Measurements from ENCODE around the gene GNB1L.

Gene GNB1L

GRCh38 chr22:19854778-19855503 is at the start of gene GNB1L, which contains the start of gene RTL10:
Gene GNB1L (minus strand): TSS chr22:19854874. CDS start chr22:19821355, 33,519 bp downstream.
Gene RTL10 (minus strand): TSS chr22:19854874. CDS start chr22:19852261, 2,613 bp downstream.
- peaks cover 33% of the 10 kb centered on the region for H3K4me1 ChIP-seq (ENCODE audit: control insufficient read depth, insufficient read depth, low read length)
- H3K36me3 ChIP-seq (ENCODE audit: control insufficient read depth in 2 of 2, insufficient read depth in 2 of 2, low read length in 2 of 2), result peaks cover 12 to 14% of the 10 kb centered on the region in 2 donors
- no peaks in the 10 kb centered on the region for H3K27me3 ChIP-seq (ENCODE audit: control insufficient read depth in 1 of 2, insufficient read depth in 2 of 2, low read length in 2 of 2)
- peak within 1 kb of the TSS; percentile 90 for H3K27ac ChIP-seq (ENCODE audit: low read length)
- H3K4me3 ChIP-seq (ENCODE audit: low read length in 2 of 2), result peak within 1 kb of the TSS; percentile 80 to 97
- H3K9ac ChIP-seq (ENCODE audit: low read length in 2 of 2), result peak within 1 kb of the TSS; percentile 85 to 93
- no peaks in the 10 kb centered on the region for H3K9me3 ChIP-seq (ENCODE audit: control insufficient read depth in 2 of 2, low read length in 2 of 2)

DNA sequence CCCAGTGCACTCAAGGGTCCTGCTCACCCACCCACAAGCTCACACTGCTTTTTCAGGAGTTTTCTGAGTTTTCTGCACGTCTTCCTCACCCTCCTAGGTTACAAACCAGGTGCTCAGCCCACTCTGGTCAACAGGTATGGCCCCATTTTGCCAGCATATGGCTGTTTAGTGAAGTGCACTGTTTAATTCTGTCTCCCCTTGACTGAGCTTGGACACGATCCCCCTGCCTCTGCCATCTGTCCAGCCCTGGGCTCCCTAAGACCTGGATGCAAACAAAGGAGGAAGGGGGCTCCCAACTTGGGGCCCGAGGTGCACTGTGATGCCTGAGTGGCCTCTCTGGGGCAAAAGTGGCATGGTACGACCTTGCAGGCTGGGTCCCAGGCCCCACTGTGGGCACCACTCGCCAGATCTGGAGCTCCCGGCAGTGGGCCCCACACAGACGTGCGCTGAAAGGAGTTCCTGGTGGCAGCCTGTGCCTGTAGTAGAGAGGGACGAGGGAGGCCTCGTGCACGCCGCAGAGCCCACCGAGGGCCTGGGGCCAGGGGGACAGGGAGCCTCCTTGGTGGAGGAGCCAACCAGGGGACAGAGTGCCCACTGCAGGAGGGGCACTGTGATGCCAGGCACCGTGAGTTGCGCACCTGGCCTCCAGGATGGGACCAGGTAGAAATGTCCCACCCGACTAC is 49.6 kb upstream of the GNB1L start:
- Histone ChIP-seq H3K36me3 (ENCODE audit: control insufficient read depth in 2 of 2, insufficient read depth in 2 of 2, low read length in 2 of 2) (peaks cover 7 to 15% of the 10 kb centered on the region in 2 donors), H3K4me1 (ENCODE audit: control insufficient read depth, insufficient read depth, low read length) (no peaks in the 10 kb centered on the region), H3K27ac (ENCODE audit: low read length) (no peak overlapping the region), H3K4me3 (ENCODE audit: low read length in 2 of 2) (no peak overlapping the region), H3K9ac (ENCODE audit: low read length in 2 of 2) (no peak overlapping the region), H3K27me3 (ENCODE audit: control insufficient read depth in 1 of 2, insufficient read depth in 2 of 2, low read length in 2 of 2) (no peaks in the 10 kb centered on the region), H3K9me3 (ENCODE audit: control insufficient read depth in 2 of 2, low read length in 2 of 2) (no peaks in the 10 kb centered on the region)

GRCh38 chr22:19903513-19903912 is 48.8 kb upstream of the GNB1L start:
- no peak overlapping the region for H3K9ac ChIP-seq (ENCODE audit: low read length in 2 of 2)
- H3K27ac ChIP-seq (ENCODE audit: low read length), result no peak overlapping the region
- H3K4me3 ChIP-seq (ENCODE audit: low read length in 2 of 2), result no peak overlapping the region
- no peaks in the 10 kb centered on the region for H3K4me1 ChIP-seq (ENCODE audit: control insufficient read depth, insufficient read depth, low read length)
- H3K27me3 ChIP-seq (ENCODE audit: control insufficient read depth in 1 of 2, insufficient read depth in 2 of 2, low read length in 2 of 2), result no peaks in the 10 kb centered on the region
- H3K36me3 ChIP-seq (ENCODE audit: control insufficient read depth in 2 of 2, insufficient read depth in 2 of 2, low read length in 2 of 2), result peaks cover 7 to 15% of the 10 kb centered on the region in 2 donors
- H3K9me3 ChIP-seq (ENCODE audit: control insufficient read depth in 2 of 2, low read length in 2 of 2), result no peaks in the 10 kb centered on the region

DNA sequence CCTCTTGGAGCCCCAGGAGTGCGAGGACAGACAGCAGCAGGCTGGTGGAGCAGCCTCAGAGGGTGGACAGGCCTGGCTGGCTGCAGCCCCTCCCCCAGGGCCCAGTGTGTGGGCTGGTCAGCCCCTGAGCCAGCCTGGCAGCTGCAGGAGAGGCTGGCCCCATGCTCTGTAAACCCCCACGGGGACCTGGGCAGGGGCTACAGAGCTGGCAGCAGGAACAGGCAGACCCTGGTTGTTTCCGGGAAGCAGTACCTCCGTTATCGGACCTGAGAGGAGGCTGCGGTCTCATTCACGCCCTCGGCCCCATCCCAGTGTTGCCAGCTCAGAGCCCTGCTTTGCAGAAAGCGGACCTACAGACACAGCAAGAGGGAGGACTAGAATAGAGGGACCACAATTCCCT is 48.4 kb upstream of the GNB1L start:
- Histone ChIP-seq H3K27ac (ENCODE audit: low read length) (no peak overlapping the region), H3K9ac (ENCODE audit: low read length in 2 of 2) (no peak overlapping the region), H3K4me1 (ENCODE audit: control insufficient read depth, insufficient read depth, low read length) (no peaks in the 10 kb centered on the region), H3K9me3 (ENCODE audit: control insufficient read depth in 2 of 2, low read length in 2 of 2) (no peaks in the 10 kb centered on the region), H3K4me3 (ENCODE audit: low read length in 2 of 2) (no peak overlapping the region), H3K27me3 (ENCODE audit: control insufficient read depth in 1 of 2, insufficient read depth in 2 of 2, low read length in 2 of 2) (no peaks in the 10 kb centered on the region), H3K36me3 (ENCODE audit: control insufficient read depth in 2 of 2, insufficient read depth in 2 of 2, low read length in 2 of 2) (peaks cover 7 to 11% of the 10 kb centered on the region in 2 donors)

DNA sequence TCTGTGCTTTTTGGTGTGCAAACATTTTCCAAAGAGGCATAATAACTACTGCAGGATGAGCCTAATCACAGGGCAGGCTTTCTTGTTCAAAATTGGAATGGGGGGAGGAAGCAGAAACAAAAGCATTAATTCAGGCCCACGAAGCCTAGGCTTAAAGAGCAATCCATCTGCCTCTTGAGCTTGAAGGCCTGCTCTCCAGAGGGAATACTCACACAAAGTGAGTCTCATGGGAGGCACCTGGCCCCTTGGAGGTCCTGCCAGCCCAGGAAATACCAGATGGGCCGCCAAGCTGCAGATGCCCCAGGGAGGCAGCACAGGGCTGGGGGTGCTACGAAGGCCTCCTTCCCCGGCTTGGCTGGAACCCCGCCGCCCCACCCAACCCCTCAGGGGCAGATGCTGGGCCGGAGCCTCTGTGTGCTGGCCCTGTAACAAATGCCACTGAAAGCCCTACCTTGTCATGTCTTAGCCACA is 47.6 kb upstream of the GNB1L start:
- Histone ChIP-seq H3K9me3 (ENCODE audit: control insufficient read depth in 2 of 2, low read length in 2 of 2) (no peaks in the 10 kb centered on the region), H3K4me3 (ENCODE audit: low read length in 2 of 2) (no peak overlapping the region), H3K4me1 (ENCODE audit: control insufficient read depth, insufficient read depth, low read length) (no peaks in the 10 kb centered on the region), H3K9ac (ENCODE audit: low read length in 2 of 2) (no peak overlapping the region), H3K27ac (ENCODE audit: low read length) (no peak overlapping the region), H3K27me3 (ENCODE audit: control insufficient read depth in 1 of 2, insufficient read depth in 2 of 2, low read length in 2 of 2) (no peaks in the 10 kb centered on the region), H3K36me3 (ENCODE audit: control insufficient read depth in 2 of 2, insufficient read depth in 2 of 2, low read length in 2 of 2) (peaks cover 7 to 13% of the 10 kb centered on the region in 2 donors)

GRCh38 chr22:19901577-19902244 is 47.0 kb upstream of the GNB1L start:
- H3K9me3 ChIP-seq (ENCODE audit: control insufficient read depth in 2 of 2, low read length in 2 of 2), result no peaks in the 10 kb centered on the region
- H3K36me3 ChIP-seq (ENCODE audit: control insufficient read depth in 2 of 2, insufficient read depth in 2 of 2, low read length in 2 of 2), result peaks cover 7 to 15% of the 10 kb centered on the region in 2 donors
- no peak overlapping the region for H3K9ac ChIP-seq (ENCODE audit: low read length in 2 of 2)
- no peak overlapping the region for H3K27ac ChIP-seq (ENCODE audit: low read length)
- H3K4me1 ChIP-seq (ENCODE audit: control insufficient read depth, insufficient read depth, low read length), result no peaks in the 10 kb centered on the region
- H3K27me3 ChIP-seq (ENCODE audit: control insufficient read depth in 1 of 2, insufficient read depth in 2 of 2, low read length in 2 of 2), result no peaks in the 10 kb centered on the region
- no peak overlapping the region for H3K4me3 ChIP-seq (ENCODE audit: low read length in 2 of 2)

GRCh38 chr22:19900707-19901436 is 46.2 kb upstream of the GNB1L start:
- H3K4me3 ChIP-seq (ENCODE audit: low read length in 2 of 2), result no peak overlapping the region
- no peaks in the 10 kb centered on the region for H3K27me3 ChIP-seq (ENCODE audit: control insufficient read depth in 1 of 2, insufficient read depth in 2 of 2, low read length in 2 of 2)
- no peak overlapping the region for H3K27ac ChIP-seq (ENCODE audit: low read length)
- no peak overlapping the region for H3K9ac ChIP-seq (ENCODE audit: low read length in 2 of 2)
- H3K4me1 ChIP-seq (ENCODE audit: control insufficient read depth, insufficient read depth, low read length), result no peaks in the 10 kb centered on the region
- H3K36me3 ChIP-seq (ENCODE audit: control insufficient read depth in 2 of 2, insufficient read depth in 2 of 2, low read length in 2 of 2), result peaks cover 3 to 13% of the 10 kb centered on the region in 2 donors
- no peaks in the 10 kb centered on the region for H3K9me3 ChIP-seq (ENCODE audit: control insufficient read depth in 2 of 2, low read length in 2 of 2)

- peaks cover 4 to 20% of the 10 kb centered on the region in 2 donors for H3K36me3 ChIP-seq (ENCODE audit: control insufficient read depth in 2 of 2, insufficient read depth in 2 of 2, low read length in 2 of 2)
- no peaks in the 10 kb centered on the region for H3K4me1 ChIP-seq (ENCODE audit: control insufficient read depth, insufficient read depth, low read length)
Measured at GRCh38 chr22:19898831-19899567, 44.3 kb upstream of the GNB1L start.

GRCh38 chr22:19898145-19898544 is 43.5 kb upstream of the GNB1L start:
- H3K36me3 ChIP-seq (ENCODE audit: control insufficient read depth in 2 of 2, insufficient read depth in 2 of 2, low read length in 2 of 2), result peaks cover 8 to 25% of the 10 kb centered on the region in 2 donors

More at GRCh38 chr22:19898831-19899567, 44.3 kb upstream of the GNB1L start:
- Histone ChIP-seq H3K4me3 (ENCODE audit: low read length in 2 of 2) (no peak overlapping the region), H3K9ac (ENCODE audit: low read length in 2 of 2) (no peak overlapping the region), H3K27ac (ENCODE audit: low read length) (no peak overlapping the region), H3K9me3 (ENCODE audit: control insufficient read depth in 2 of 2, low read length in 2 of 2) (no peaks in the 10 kb centered on the region), H3K27me3 (ENCODE audit: control insufficient read depth in 1 of 2, insufficient read depth in 2 of 2, low read length in 2 of 2) (no peaks in the 10 kb centered on the region)

More at GRCh38 chr22:19898145-19898544, 43.5 kb upstream of the GNB1L start:
- Histone ChIP-seq H3K9ac (ENCODE audit: low read length in 2 of 2) (no peak overlapping the region), H3K4me1 (ENCODE audit: control insufficient read depth, insufficient read depth, low read length) (no peaks in the 10 kb centered on the region), H3K9me3 (ENCODE audit: control insufficient read depth in 2 of 2, low read length in 2 of 2) (no peaks in the 10 kb centered on the region), H3K27ac (ENCODE audit: low read length) (no peak overlapping the region), H3K27me3 (ENCODE audit: control insufficient read depth in 1 of 2, insufficient read depth in 2 of 2, low read length in 2 of 2) (no peaks in the 10 kb centered on the region), H3K4me3 (ENCODE audit: low read length in 2 of 2) (no peak overlapping the region)

Measured in stomach smooth muscle (tissue), 2 donors.